GM11168 (cell line): ENCODE data around the gene KLHL25.
"Not testable (repeated sequence)": the region's sequence is repeated elsewhere in the genome, so short reads cannot be mapped to it uniquely, and the experiment has no call there.

Experiments
- in situ Hi-C: fragments of 300-500 bp; cut with MboI; formaldehyde crosslinking; loops from one replicate; pipeline ENCODE4 v1.12.0; 2022; ENCODE audit warnings: low sequenced_read_pairs; ENCODE audit not compliant: unreplicated experiment

Gene KLHL25

DNA sequence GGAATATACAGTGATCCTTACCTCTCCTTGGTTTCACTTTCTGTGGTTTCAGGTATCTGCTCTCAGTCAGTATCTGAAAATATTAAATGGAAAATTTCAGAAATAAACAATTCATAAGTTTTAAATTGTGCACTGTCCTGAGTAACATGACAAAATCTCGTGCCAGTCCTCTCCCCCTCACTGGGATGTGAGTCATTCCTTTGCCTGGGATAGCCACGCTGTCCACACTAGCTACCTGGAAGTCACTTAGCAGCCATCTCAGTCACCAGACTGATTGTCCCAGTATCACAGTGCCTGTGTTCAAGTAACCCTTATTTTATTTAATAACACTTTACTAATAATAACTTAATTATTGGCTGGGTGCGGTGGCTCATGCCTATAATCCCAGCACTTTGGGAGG, 15.3 kb upstream of the KLHL25 start:
- in situ Hi-C loops = no loop called here

DNA sequence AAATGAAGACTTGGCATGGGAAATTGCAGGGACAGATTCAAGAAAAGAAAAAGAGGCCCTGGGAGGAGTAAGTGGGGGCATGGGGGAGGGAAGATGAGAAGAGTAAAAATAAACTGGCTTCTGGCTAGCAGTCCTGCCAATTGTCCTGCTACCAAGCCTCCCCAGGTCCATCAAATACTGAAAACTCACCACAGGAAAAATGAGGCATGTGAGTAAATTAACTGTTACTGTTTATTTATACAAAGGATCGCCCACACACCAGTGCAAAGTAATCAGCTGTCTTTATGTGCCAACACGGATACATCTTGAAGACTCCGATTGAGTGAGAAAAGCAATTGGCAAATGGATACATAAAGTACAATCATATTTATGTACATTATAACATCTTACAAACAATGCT, 10.7 kb upstream of the KLHL25 start:
- in situ Hi-C loops = no loop called here

DNA sequence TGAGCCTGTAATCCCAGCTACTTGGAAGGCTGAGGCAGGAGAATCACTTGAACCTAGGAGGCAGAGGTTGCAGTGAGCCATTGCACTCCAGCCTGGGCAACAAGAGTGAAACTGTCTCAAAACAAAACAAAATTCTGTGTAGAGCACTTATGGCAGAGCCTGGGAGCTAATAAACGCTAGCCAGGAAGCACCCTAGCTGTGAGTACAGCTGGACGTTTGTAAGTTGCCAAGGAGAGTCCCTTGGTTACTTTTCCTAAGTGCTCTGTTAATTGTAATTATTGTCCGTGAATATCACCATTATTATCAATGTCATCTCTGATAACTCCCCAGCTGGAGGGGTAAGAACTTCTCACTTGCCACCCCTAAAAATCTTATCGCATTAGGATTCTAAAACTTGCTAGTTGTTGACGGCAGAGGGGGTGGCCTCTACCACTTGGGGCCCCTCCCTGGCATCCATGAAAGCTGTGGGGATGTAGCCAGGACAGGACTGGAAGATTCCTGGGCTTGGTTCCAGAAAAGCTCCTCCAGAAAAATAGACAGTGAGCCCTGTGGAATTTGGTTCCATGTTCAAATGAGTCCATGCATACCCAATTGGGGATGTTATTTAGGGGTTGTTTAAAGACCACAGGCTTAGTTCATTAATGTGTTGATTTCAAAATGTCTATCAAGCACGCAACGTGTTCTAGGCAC, 9.9 kb upstream of the KLHL25 start:
- in situ Hi-C loops = no loop called here

DNA sequence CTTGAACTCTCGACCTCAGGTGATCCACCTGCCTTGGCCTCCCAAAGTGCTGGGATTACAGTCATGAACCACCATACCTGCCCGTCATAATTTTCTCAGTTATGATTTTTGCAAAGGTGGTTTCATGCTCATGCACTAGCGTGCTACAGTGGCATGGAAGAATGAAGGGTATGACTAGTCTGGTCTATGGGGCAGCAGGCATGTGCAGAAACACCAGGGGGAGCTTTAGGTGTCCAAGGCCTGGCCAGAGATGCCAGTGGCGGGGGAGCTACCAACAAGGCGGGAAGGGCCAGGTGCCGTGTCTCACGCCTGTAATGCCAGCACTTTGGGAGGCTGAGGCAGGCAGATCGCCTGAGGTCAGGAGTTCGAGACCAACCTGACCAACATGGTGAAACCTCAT, 7.9 kb upstream of the KLHL25 start:
- in situ Hi-C loops = not testable (repeated sequence)

DNA sequence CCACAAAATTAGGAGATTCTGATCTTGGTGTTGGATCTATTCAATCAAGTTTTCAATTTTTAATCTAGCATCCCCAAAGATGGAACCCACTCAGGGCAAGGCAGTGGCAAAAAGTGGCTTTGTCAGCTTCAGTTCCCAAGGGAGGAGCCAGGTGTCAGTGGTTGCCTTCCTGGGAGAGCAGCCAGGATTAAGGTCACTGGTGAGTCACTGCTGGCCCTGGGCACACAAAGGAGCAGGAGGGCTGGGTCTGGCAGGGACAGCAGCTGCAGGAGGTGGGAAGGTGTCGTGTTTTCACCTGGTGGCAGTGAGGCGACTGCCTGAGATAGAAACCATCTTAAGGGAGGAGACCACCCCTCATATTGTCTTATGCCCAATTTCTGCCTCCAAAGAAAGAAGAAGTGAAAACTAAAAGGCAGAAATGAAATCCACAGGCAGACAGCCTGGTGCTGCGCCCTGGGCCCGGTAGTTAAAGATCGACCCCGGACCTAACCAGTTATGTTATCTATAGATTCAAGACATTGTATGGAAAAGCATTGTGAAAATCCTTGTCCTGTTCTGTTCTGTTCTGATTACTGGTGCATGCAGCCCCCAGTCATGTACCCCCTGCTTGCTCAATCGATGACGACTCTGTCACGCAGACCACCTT, 5.9 kb upstream of the KLHL25 start:
- in situ Hi-C loops = no loop called here

DNA sequence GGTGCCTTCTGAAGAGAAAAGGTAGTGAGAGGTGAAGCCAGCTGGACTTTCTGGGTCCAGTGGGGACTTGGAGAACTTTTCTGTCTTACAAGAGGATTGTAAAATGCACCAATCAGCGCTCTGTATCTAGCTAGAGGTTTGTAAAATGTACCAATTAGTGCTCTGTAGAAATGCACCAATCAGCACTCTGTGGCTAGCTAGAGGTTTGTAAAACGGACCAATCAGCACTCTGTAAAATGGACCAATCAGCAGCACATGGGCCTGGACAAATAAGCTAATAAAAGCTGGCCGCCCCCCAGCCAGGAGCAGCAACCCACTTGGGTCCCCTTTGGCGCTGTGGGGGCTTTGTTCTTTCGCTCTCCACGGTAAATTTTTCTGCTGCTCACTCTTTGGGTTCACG, 1.6 kb upstream of the KLHL25 start:
- in situ Hi-C loops = not testable (repeated sequence)

DNA sequence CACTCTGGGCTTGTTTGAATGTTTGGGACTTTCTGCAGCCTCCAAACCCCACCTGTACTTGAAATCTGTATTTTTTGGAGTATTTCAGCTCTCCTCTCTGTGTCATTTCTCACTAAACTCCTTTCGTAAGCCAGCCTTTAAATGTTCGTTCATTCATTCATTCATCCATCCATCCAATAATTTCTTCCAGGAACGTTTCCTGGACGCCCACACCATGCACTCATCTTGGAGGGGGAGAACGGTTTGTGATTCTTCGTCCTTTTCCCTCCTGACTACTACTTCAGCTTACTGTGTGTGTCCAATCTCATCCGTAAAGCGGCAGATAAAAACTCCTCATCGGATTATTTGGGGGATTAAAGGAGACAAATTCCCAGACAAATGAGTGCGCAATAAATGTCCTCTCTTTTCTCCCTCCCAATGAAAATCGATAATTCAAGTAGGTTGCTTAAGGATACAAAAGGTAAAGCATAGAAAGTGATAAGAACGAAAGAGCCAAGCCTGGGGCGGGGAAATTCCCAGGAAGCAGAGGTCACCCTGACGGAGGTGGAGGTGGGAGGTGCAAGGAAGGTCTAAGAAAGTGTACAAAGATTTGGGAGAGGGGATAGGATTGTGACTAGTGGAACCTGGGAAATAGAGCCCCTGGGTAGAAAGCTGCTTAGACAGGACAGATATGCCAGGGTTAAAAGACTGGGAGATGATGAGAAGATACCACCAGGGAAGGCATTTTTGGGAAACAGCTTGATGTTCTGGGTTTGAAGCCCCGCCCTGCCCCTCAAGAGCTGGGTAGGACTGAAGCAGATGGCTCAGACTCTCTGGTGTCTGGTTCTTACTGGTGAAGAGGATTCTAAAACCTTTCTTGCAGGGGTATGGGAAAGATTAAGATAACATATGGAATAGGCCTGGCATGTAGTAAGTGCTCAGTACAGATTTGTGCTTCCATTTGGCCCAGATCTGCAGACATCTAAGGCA, 896 bp upstream of the KLHL25 start:
- in situ Hi-C loops = no loop called here

DNA sequence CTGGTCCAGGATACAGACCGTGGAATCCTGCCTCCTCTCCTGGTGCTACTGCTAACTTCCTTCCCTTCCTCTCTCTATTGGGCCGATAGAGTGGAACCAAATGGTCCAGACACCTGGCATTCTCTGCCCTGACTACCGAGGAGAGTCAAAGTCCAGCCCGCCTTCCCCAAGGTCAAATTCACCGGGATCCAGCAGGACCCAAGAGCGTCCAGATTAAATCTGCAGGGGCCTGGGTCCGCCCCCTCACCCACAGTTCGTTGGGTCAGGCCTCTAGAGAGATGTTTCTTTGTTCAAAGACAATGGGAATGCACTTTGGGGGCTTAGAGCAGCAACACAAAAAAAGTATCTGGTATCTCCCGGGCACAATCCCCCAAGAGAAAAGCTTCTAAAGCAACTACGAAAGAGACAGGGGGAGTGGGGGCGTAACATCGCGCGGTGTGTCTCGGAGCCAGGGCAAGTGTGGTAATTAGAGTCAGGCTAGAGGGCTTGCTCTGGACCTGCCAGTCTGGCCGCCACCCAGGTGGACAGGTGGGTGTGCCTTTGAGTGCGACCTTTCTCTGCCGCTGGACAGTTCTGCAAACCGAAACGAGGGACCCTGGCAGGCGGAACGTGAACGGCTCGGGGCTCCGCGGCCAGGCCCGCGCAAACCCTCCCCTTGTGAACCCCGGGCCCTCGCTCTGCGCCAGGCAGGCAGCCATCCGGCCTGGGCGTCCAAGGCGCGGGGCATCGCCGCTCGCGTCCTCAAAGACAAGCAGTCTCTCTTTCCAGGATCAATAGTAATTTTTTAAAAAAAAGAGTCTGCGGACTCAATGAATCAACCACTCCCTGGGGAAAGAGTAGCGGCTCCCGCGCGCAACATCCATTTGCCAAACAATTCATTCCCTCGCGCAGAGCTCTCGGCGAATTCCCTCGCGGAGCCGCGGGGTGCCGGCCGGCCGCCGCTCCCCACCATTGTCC, 806 bp downstream of the KLHL25 start:
- in situ Hi-C loops = no loop called here

DNA sequence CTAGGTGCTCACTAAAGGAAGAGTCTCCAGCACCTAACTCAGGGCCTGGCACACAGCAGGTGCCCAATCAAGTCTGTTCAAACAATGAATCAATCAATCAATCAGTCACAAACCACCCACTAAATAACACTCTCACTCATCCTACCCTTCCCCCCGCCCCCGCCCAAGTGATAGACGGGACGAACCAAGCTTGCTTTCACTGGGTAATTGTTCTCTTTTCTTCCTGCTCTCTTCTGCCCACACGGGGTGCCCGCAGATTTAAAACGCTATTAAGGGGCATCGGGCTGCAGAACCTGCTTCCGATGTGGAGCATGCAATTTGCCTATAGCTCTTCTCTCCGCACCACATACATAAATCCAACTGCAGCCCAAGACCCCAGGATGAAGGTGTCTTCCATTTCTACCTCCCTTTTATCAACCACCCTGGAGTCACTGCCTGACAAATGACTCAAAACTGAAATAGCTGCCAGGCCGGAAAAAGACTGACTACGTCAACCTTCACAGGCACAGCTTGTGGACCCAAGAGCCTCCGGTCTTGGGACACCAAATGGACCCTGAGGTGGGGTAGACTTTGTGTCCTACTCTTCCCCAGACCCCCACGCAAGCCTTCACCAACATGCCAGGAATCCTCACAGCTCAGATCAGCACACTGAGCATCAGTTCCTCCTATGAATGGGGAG, 1.7 kb downstream of the KLHL25 start:
- in situ Hi-C loops = no loop called here

DNA sequence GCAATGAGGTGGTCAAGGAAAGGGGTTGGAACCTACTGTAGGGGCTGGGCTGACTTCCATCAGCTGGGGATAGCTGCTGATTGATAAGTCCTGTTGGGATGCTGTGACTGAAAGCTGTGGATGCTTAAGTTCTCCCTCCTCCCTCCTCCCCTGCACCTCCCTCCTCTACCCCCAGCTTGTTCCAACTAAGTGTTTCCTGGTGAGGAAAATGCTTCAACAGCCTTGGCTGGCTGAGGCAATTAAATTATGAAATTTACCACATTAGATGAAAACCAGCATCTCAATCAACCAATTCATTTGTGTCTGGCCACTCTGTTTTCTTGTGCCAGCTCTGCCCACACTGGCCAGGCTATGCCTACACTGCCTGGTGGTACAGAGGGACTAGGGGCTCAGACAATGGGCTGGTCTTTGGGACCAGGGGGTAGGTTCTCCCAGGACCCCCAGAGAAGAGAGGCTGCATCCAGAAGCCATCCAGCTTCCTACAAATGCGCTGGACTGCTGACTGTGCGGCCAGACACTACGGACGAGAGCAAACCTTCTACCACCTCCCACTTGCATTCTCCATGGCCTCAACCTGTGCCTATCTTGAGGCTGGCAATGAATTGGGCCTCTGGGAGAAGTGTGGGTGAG, 2.5 kb downstream of the KLHL25 start:
- in situ Hi-C loops = no loop called here

DNA sequence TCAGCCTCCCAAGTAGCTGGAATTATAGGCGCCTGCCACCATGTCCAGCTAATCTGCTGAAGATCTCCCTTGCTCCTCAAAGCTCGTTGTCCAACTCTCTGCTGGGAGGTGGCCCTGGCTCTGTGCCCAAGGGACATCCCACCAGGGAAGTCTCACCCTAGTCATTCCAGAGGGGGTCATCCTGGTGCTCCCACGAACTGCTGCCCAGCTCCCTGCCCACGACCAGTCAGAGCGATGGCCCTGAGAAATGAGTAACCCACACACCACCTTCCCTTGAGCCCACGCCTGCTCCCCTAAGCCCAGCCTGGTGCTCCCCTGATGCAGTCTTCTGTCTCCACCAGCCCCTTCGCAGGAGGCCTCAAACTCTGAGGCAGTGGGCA, 5.2 kb downstream of the KLHL25 start:
- in situ Hi-C loops = no loop called here

DNA sequence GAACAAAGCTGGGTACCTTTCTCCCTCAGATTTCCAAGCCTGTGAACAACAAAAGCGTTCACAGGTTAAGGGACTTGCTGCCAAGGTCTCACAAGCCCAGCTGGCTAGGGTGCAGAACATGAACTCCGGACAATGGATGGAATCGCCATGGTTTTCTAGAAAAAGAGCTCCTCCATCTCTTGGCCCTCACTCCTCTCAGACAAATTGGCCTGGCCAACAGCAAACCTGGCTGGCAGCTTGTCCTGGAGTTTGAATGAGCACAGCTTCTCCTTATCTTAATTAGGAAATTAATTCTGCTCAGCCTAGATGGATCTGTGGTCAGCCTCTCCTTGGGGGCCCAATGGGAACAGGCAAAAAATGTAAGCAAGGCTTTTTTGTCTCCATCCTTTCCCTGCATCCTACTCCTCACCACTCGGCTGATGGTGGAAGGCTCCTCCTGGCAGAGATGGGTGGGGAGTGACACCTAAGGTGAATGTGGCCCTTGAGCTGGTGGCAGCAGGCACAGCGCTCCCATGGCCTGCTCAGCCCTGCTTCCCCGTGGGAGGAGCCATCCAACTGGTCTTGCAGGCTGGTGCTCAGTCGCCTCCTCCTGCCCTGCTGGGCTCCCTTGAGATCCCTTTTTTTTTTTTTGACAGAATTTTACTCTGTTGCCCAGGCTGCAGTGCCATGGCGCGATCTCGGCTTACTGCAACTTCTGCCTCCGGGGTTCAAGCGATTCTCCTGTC, 5.8 kb downstream of the KLHL25 start:
- in situ Hi-C loops = no loop called here

DNA sequence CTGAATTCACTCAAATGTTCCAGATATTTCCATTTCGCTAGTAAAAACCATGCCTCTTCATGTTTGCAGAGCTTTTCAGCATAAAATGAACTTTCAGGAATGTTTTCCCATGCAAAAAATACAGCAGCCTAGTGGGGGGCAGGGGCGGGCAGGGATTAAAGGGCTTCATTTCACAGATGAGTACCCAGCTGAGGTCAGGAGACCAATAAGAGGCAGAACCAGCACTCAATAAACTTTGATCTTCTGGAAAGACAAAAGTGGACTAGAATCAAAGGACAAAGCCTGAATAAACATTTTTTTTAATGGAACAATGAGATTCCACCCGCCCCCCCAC, 8.0 kb downstream of the KLHL25 start:
- in situ Hi-C loops = no loop called here

DNA sequence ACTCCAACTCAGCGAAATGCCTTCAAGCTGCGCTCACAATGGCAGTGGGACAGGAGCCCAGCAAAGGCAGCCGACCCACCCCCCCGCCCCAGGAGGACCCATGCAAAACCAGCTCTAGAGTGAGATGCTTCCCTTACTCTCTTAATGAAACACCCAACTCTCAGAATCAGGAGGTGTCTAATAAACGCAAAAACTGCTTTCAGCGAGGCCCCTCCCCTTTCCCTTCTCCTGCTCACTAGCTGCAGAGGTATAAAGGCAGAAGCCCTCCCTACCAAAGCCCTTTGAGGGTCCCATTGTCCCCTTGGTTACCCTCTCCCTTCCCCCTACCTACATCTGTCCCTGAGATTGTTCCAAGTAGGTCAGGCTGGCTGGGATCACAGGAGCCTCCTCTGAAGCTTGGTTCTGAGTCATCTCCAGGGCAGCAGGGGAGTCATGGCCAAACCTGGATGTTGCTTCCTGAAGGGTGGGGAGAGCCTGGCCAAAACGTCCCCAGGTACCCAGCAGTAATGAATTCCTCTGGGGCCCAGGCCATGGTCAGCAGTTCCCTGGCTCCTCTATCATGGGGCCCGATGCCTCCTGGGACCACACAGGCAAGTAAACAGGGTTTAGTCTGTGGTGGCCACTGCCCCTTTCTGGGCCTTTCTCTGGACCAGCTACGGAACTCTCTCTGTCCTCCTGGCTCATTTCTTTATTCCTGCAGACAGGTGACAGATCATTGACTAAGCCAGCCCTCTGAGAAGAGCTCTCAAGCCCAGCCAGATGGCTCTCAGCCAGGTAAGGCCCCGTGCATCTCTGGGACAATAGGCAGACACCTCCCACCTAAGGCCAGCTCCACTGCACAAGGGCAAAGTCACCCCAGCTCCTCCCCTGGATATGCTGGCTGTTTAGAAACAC, 8.6 kb downstream of the KLHL25 start:
- in situ Hi-C loops = no loop called here

DNA sequence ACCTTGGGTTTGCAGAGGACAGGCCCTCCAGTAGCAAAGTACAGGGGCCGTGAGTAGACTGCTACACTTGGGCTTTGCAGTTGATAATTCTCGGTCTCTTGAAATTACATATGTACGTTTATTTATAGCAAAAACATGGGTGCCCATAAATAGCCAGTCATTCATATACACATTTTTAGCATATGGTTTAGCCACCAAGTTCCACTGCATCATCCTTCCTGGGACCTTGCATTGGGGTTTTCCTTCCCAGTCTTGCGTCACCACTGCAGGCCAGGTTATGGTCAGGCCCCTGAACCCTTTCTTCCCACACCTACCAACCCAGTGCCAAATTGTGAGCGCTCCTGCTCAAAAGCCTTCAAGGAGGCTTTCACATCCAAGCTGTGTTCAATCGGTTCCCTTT, 12.7 kb downstream of the KLHL25 start:
- in situ Hi-C loops = no loop called here

DNA sequence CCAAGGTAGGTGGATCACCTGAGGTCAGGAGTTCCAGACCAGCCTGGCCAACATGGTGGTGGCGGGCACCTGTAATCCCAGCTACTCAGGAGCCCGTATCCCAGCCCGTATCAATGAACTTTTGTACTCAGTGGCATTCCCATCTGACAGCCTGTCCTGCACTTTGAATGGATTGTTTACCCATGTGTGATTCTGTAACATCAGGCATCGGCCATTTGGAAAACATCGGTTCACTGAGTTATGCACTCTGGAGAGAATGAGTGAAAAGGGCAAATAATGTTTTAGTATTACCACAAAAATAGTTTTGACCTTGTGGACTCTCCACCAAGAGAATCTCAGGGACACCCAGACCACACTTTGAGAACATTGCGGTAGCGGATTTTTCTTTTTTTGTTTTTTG, 13.6 kb downstream of the KLHL25 start:
- in situ Hi-C loops = no loop called here

DNA sequence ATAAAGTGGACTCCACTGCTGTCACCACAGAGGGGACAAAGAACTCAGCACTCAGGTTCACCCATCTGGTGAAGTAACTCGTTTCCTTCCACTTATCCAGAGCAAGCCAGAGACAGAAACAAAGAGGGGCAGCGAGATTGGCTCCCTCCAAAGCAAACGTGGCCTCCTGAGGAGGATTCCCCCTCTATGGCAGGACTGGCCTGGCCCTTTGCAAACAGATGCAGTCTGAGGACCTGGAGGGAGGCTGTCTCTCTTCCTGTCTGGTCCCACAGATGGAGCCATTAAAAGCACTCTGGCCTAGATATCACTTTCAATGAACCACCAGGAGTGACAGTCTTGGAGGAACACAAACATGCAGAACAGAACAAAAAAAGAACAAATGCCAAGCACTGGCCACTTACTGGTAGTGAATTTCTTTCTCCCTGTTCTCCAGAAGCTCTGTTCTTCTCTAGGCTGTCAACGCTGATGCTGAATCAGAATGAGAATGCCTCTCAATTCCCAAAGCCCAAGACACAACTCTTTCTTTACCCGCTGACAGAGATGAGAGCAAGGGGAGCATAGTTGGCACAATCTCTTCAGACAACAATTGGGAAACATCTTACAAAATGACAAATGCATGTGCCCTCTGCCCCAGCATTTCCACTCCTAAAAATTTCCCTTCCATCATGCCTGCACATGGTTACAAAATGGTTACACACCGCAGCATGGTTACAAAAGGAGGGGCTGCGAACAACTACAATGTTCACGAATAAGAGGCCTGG, 14.3 kb downstream of the KLHL25 start:
- in situ Hi-C loops = no loop called here
